CD4-positive, alpha-beta T cell (primary cell): ENCODE data around the gene MAN1C1. TPM values are rescaled to one million over a fixed set of nuclear protein-coding genes. Genes with fewer than 3 reads are reported as not detected.

Experiments used
- ATAC-seq: fragments of 200-7000 bp; cut with Tn5 transposase; one replicate; pipeline ENCODE4 v1.10.0; 2022; ENCODE audit warnings: mild to moderate bottlenecking; ENCODE audit not compliant: poor library complexity
- CTCF ChIA-PET: fragments of 350-600 bp; sonication (Branson Sonifier 250); formaldehyde crosslinking; loops from one replicate; lab custom pipeline; 2021; ENCODE audit warnings: antibody characterized with exemption, inconsistent platforms; lab: Charles Lee
- POLR2A ChIA-PET: fragments of 350-600 bp; sonication (Branson Sonifier 250); formaldehyde crosslinking; loops from one replicate; lab custom pipeline; 2021; ENCODE audit warnings: antibody characterized with exemption, inconsistent platforms; lab: Charles Lee
- DNase-seq, 14 experiments: peaks; one replicate each; pipeline ENCODE4 v3.0.0-alpha.2; 2013 to 2020; ENCODE audit warnings: mixed read lengths in 2 of 14
- H3K27ac ChIP-seq, 2 donors: one replicate each; pipeline versions ENCODE4 v1.5.1 to v1.7.0; 2013; ENCODE audit warnings: low read length in 2 of 2, low read depth in 1 of 2, mild to moderate bottlenecking in 1 of 2
- H3K27me3 ChIP-seq, 2 experiments: 1 replicate in 1 of 2; 2 replicates in 1 of 2; pipeline versions ENCODE4 v1.6.1 to v1.7.0; 2013; ENCODE audit warnings: low read length in 2 of 2, control low read depth in 1 of 2, mild to moderate bottlenecking in 1 of 2, moderate library complexity in 1 of 2; ENCODE audit not compliant: insufficient read depth in 2 of 2, control insufficient read depth in 1 of 2
- H3K36me3 ChIP-seq: one replicate; pipeline ENCODE4 v1.6.1; 2013; ENCODE audit warnings: low read length, control low read depth; ENCODE audit not compliant: insufficient read depth
- H3K4me1 ChIP-seq: one replicate; pipeline ENCODE4 v1.6.1; 2013; ENCODE audit warnings: low read length, control low read depth; ENCODE audit not compliant: insufficient read depth
- H3K4me3 ChIP-seq: one replicate; pipeline ENCODE4 v1.5.1; 2013; ENCODE audit warnings: mild to moderate bottlenecking, low read length, moderate library complexity
- H3K9me3 ChIP-seq, 2 experiments: 1 replicate in 1 of 2; 2 replicates in 1 of 2; pipeline versions ENCODE4 v1.6.1 to v1.7.0; 2013; ENCODE audit warnings: low read length in 2 of 2, mild to moderate bottlenecking in 2 of 2, control low read depth in 1 of 2, moderate library complexity in 1 of 2; ENCODE audit not compliant: control insufficient read depth in 1 of 2, insufficient read depth in 1 of 2
- H3K27ac Mint-ChIP-seq: one replicate; pipeline ENCODE4 v1.8.0; 2020; ENCODE audit warnings: mixed read lengths
- H3K27me3 Mint-ChIP-seq: one replicate; pipeline ENCODE4 v1.8.0; 2021; ENCODE audit warnings: mixed read lengths
- H3K36me3 Mint-ChIP-seq: one replicate; pipeline ENCODE4 v1.8.0; 2021; ENCODE audit warnings: low read depth, mixed read lengths
- H3K4me1 Mint-ChIP-seq: one replicate; pipeline ENCODE4 v1.8.0; 2021; ENCODE audit warnings: low read depth, mixed read lengths
- H3K4me3 Mint-ChIP-seq: one replicate; pipeline ENCODE4 v1.8.0; 2020; ENCODE audit warnings: mild to moderate bottlenecking, mixed read lengths
- H3K9me3 Mint-ChIP-seq: one replicate; pipeline ENCODE4 v1.8.0; 2020; ENCODE audit warnings: mixed read lengths
- intact Hi-C, 2 experiments: fragments of 100-400 bp; cut with DNase I in 1 of 2; cut with micrococcal nuclease in 1 of 2; formaldehyde crosslinking; loops; one replicate each; pipeline versions ENCODE4 v1.15.1 to v1.9.0; 2023 to 2025; cut with DNase I, micrococcal nuclease
- total RNA-seq, 174 experiments: library from RNA in 2 of 174; stranded (reverse) in 2 of 174; gene quantifications; one replicate each; pipeline ENCODE4 v1.2.3 and lab custom pipeline; 2021 to 2026
- TF ChIP-seq, protein P1 (sequence below): fragments of 200-600 bp; IDR thresholded peaks from one replicate; pipeline ENCODE4 v1.8.0; 2022; ENCODE audit warnings: antibody characterized with exemption, mild to moderate bottlenecking

Gene MAN1C1
- total RNA-seq, 2 experiments from 2014 or later = 44.4 to 46.9 TPM

DNA sequence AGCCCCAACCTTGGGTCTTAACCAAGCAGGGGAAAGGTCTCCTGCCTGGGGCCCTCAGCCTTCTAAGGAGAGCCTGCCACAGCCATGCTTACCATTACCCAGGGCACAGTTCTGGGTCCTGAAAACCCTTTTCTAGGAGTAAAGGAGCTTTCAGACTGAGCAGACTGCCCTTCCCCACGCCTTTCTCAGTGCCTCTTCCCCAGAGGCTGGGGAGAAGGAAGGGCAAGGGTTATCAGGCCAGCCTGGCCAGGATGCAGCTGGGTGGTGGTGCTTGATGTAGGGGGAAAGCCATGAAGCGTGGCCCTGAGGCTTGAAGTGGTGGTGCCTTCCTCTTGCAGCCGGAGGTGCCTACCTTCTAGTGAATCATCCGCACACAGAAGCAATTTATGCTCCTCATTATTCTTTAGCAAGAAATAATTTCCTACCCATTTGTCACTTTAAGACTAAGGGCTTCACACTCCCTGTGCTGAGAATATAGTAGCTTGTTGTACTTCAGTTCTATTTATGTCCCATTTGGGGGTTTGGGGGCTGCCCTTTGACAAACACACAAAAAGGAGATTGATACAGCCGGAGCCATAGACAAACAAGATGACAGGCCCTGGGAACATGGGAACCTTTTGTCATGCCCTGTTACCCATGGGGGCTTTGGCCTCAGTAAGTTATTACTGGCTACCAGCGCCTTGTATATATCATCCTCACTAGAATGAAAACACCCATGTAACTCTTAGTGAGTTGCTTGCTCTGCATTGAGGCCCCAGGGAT lies 40.7 kb downstream of the MAN1C1 start:
- ChIA-PET CTCF (interaction anchor here (0.9 to 2.3 kb wide), 3 partner anchors 21 to 49 kb away, joined by 3 to 6 read pairs (median 3); no protein-coding TSS in a partner anchor), POLR2A (interaction anchor here (1.1 to 1.4 kb wide), 4 partner anchors 10 to 40 kb away, joined by 3 to 7 read pairs (median 4); no protein-coding TSS in a partner anchor)
- Mint-ChIP-seq H3K4me3 (no peak overlapping the region), H3K9me3 (no peaks in the 10 kb centered on the region), H3K27ac (peak overlapping the region; percentile 83), H3K4me1 (peaks cover 82% of the 10 kb centered on the region), H3K27me3 (no peaks in the 10 kb centered on the region), H3K36me3 (peaks cover 75% of the 10 kb centered on the region)
- no peak overlapping the region for H3K27ac ChIP-seq
- TF ChIP-seq, protein P1, sequence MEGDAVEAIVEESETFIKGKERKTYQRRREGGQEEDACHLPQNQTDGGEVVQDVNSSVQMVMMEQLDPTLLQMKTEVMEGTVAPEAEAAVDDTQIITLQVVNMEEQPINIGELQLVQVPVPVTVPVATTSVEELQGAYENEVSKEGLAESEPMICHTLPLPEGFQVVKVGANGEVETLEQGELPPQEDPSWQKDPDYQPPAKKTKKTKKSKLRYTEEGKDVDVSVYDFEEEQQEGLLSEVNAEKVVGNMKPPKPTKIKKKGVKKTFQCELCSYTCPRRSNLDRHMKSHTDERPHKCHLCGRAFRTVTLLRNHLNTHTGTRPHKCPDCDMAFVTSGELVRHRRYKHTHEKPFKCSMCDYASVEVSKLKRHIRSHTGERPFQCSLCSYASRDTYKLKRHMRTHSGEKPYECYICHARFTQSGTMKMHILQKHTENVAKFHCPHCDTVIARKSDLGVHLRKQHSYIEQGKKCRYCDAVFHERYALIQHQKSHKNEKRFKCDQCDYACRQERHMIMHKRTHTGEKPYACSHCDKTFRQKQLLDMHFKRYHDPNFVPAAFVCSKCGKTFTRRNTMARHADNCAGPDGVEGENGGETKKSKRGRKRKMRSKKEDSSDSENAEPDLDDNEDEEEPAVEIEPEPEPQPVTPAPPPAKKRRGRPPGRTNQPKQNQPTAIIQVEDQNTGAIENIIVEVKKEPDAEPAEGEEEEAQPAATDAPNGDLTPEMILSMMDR = no peak
- H3K4me1 ChIP-seq = peaks cover 27% of the 10 kb centered on the region
- peak in 3 of 14 experiments; percentile 21 to 58 (median 39) for DNase-seq
- no peak overlapping the region for H3K4me3 ChIP-seq
- ATAC-seq = peak; percentile 51
- H3K27me3 ChIP-seq = no peaks in the 10 kb centered on the region
- H3K9me3 ChIP-seq = no peaks in the 10 kb centered on the region
- intact Hi-C loops = loop anchor here in 1 of 2 experiments (5.0 kb wide), 1 partner anchor 35 kb away; no protein-coding TSS in a partner anchor
- H3K36me3 ChIP-seq = peaks cover 26% of the 10 kb centered on the region

DNA sequence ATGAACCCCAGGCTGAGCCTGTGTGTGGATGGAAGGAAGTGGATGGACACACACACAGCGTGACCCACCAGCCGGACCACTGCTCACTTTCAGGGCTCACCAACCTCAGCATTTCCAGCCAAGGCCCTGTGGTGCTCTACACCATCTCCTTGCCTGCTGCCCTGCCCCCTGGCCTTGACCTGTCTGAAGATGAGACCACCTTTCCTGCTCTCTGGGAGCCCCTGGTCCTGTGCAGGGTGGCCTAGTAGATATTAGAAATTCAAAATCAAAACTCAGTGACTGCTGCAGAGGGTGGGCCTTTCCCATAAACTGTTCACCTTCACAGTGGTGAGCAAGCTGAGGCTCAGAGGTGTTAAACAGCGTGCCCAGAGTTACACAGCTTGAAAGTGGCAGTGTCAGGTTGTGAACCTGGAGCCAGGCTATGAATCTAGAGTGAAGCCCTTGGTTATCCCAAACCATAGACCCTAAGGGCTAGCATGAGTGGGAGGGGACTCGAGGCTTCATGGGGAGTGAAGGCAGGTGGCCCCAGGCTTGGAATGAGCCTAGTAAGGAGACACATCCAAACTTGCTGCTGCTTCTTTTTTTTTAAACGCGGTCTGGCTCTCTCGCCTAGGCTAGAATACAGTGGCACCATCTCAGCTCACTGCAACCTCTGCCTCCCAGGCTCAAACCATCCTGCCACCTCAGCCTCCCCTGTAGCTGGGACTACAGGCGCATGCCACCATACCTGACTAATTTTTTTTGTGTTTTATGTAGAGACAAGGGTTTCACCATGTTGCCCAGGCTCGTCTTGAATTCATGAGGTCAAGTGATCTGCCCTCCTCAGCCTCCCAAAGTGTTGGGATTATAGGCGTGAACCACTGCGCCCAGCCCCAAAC lies 41.5 kb downstream of the MAN1C1 start:
- Mint-ChIP-seq H3K27ac (peak overlapping the region; percentile 83), H3K36me3 (peaks cover 71% of the 10 kb centered on the region), H3K4me1 (peaks cover 82% of the 10 kb centered on the region), H3K27me3 (no peaks in the 10 kb centered on the region), H3K4me3 (no peak overlapping the region), H3K9me3 (no peaks in the 10 kb centered on the region)
- Histone ChIP-seq H3K9me3 (no peaks in the 10 kb centered on the region), H3K4me1 (peaks cover 27% of the 10 kb centered on the region), H3K4me3 (no peak overlapping the region), H3K27ac (no peak overlapping the region), H3K27me3 (no peaks in the 10 kb centered on the region), H3K36me3 (peaks cover 23% of the 10 kb centered on the region)
- TF ChIP-seq, protein P1 = no peak
- ChIA-PET POLR2A (interaction anchor here (1.0 to 1.5 kb wide), 3 partner anchors 16 to 18 kb away, joined by 3 to 7 read pairs (median 5); no protein-coding TSS in a partner anchor), CTCF (interaction anchor here (0.9 to 2.3 kb wide), 2 partner anchors 21 to 39 kb away, joined by 3 to 6 read pairs; no protein-coding TSS in a partner anchor)
- intact Hi-C loops = loop anchor here in 1 of 2 experiments (5.0 kb wide), 1 partner anchor 36 kb away; no protein-coding TSS in a partner anchor
- DNase-seq (peak in 1 of 14 experiments; percentile 21), ATAC-seq (no peak)
